Tibial nerve (tissue), 4 donors: ENCODE data around the gene AMZ2.

Experiments used
- CTCF ChIP-seq, 5 experiments: fragments of 200-600 bp in 3 of 5; fragments of 450-650 bp in 2 of 5; sonication (generic) in 3 of 5; IDR thresholded peaks; one replicate each; pipeline ENCODE4 v1.5.1; 2016 to 2019; ENCODE audit warnings: antibody characterized with exemption in 5 of 5, mild to moderate bottlenecking in 3 of 5, moderate library complexity in 2 of 5
- EP300 ChIP-seq, 2 donors: sonication (generic); formaldehyde crosslinking; IDR thresholded peaks; one replicate each; pipeline ENCODE4 v1.6.1; 2017; ENCODE audit warnings: antibody characterized with exemption in 2 of 2, mild to moderate bottlenecking in 1 of 2
- POLR2A ChIP-seq, 2 donors: fragments of 450-650 bp; IDR thresholded peaks; one replicate each; pipeline ENCODE4 v1.6.1; 2017; ENCODE audit warnings: antibody characterized with exemption in 2 of 2, mild to moderate bottlenecking in 2 of 2, moderate library complexity in 2 of 2

GRCh38 chr17:68247445-68248198 lies at the start of gene AMZ2:
- peak in 2 of 5 experiments; percentile 45 to 49 for TF ChIP-seq CTCF (IDR thresholded peaks at IDR 0.05)
- peak; percentile 91 to 98 for TF ChIP-seq POLR2A (IDR thresholded peaks at IDR 0.05)
- peak; percentile 31 to 99 for TF ChIP-seq EP300 (IDR thresholded peaks at IDR 0.05)
